Pancreas (tissue), 10 donors: ENCODE data around the gene SPRING1. TPM values are rescaled to one million over a fixed set of nuclear protein-coding genes. Genes with fewer than 3 reads are reported as not detected.

Source experiments
- ATAC-seq, 4 donors: fragments of 200-7000 bp; cut with Tn5 transposase; one replicate each; pipeline versions ENCODE4 v1.8.0 to v1.9.1; 2020; ENCODE audit warnings: mild to moderate bottlenecking in 4 of 4, moderate library complexity in 4 of 4
- DNase-seq, 6 donors: peaks; one replicate each; pipeline ENCODE4 v3.0.0-alpha.2; 2020
- FAIRE-seq: peaks from 2 replicates; lab custom pipeline; 2012; peaks lifted over from hg19 to GRCh38; lab: Jason Lieb, UNC
- H3K27ac ChIP-seq, 4 donors: fragments of 200-600 bp; sonication (generic); 1 replicate in 3 of 4; 2 replicates in 1 of 4; pipeline versions ENCODE4 v1.5.0 to v1.8.0; 2020
- H3K27me3 ChIP-seq, 4 donors: fragments of 200-600 bp; one replicate each; pipeline ENCODE4 v1.8.0; 2021
- H3K36me3 ChIP-seq, 3 donors: fragments of 200-600 bp; sonication (generic) in 1 of 3; one replicate each; pipeline versions ENCODE4 v1.5.0 to v1.8.0; 2020 to 2021
- H3K4me1 ChIP-seq, 3 donors: fragments of 200-600 bp; one replicate each; pipeline ENCODE4 v1.8.0; 2021
- H3K4me3 ChIP-seq, 4 donors: fragments of 200-600 bp; sonication (generic) in 2 of 4; one replicate each; pipeline versions ENCODE4 v1.5.0 to v1.8.0; 2020 to 2021
- H3K9me3 ChIP-seq, 4 donors: fragments of 200-600 bp; one replicate each; pipeline ENCODE4 v1.8.0; 2021
- WGBS, 2 donors: extraction: QIAGEN DNeasy Blood & Tissue Kit; methylation state at CpG; one replicate each; pipeline ENCODE4 v1.1.7; 2013; 5-methylcytosine and 5-hydroxymethylcytosine counted together
- intact Hi-C, 3 donors: fragments of 100-400 bp; cut with DNase I; formaldehyde crosslinking; loops; one replicate each; pipeline versions ENCODE4 v1.11.1 to v1.14.2; 2022
- polyA plus RNA-seq, 2 donors: library from polyadenylated mRNA; stranded (reverse); fragments of 200-250 nt; gene quantifications; one replicate each; pipeline ENCODE4 v1.2.3, GENCODE V29; 2013
- total RNA-seq, 6 donors: library from RNA; stranded (reverse); fragmentation: NEBNext Ultra II Directional in 4 of 6; extraction: Animal tissue kit (Norgen Biotek cat#: 25700) in 4 of 6; gene quantifications; one replicate each; pipeline versions ENCODE4 v1.2.1 to v1.2.4, GENCODE V29; 2021 to 2023
- TF ChIP-seq, protein P1 (sequence below), 4 donors: fragments of 200-600 bp; sonication (generic) in 3 of 4; IDR thresholded peaks; one replicate each; pipeline versions ENCODE4 v1.5.0 to v1.8.0; 2021; ENCODE audit warnings: antibody characterized with exemption in 4 of 4
- donor health status: healthy with polysubstance abuse.
- donor health status: DM: no; HTN: no; CAD: no; lungs with moderate emphysema.
- donor health status: DM: no; HTN: no; CAD: no.
- donor health status: control.
- donor health status: control.
- donor health status: Bipolar disorder and iron deficiency.
- donor health status: DM: yes; HTN: yes; CAD: no.
- donor health status: DM: no; HTN: no; CAD: no.
- donor health status: DM: no; HTN: no; CAD: no.
- donor health status: DM: yes; HTN: yes; CAD: no.

The SPRING1 gene
- total and polyA plus RNA-seq, 8 donors: 7.5 to 21.9 (median 10.5) TPM

DNA sequence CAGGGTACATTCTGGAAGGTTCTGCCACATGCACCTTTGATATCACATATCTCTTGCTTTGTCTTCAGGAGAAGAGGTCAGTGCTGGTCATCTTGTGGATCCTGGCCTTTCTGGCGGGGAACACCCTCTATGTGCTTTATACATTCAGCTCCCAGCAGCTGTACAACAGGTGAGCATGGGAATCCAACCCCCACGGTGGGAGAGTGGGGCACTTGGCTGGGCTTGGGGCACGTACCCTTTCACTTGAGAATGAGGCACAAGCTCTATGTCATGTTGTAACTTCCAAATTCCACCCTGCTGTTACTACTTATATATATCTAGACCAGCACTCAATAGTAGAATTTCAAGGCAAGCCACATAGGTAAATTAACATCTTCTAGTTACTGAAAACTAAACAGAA lies 28.9 kb upstream of the SPRING1 start:
- Histone ChIP-seq H3K9me3 (no peaks in the 10 kb centered on the region), H3K36me3 (no peaks in the 10 kb centered on the region), H3K4me1 (no peaks in the 10 kb centered on the region), H3K27ac (no peak overlapping the region), H3K4me3 (no peak overlapping the region), H3K27me3 (no peaks in the 10 kb centered on the region)
- TF ChIP-seq, protein P1, sequence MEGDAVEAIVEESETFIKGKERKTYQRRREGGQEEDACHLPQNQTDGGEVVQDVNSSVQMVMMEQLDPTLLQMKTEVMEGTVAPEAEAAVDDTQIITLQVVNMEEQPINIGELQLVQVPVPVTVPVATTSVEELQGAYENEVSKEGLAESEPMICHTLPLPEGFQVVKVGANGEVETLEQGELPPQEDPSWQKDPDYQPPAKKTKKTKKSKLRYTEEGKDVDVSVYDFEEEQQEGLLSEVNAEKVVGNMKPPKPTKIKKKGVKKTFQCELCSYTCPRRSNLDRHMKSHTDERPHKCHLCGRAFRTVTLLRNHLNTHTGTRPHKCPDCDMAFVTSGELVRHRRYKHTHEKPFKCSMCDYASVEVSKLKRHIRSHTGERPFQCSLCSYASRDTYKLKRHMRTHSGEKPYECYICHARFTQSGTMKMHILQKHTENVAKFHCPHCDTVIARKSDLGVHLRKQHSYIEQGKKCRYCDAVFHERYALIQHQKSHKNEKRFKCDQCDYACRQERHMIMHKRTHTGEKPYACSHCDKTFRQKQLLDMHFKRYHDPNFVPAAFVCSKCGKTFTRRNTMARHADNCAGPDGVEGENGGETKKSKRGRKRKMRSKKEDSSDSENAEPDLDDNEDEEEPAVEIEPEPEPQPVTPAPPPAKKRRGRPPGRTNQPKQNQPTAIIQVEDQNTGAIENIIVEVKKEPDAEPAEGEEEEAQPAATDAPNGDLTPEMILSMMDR (IDR thresholded peaks at IDR 0.05): no peak
- FAIRE-seq: no peak
- 87 to 93% methylated on average over 3 of the region's 3 CpGs for WGBS, 2 donors
- intact Hi-C loops: no loop called here
- DNase-seq: no peak
- ATAC-seq: no peak

GRCh38 chr12:116766285-116766684 lies 28.4 kb upstream of the SPRING1 start:
- H3K27ac ChIP-seq: no peak overlapping the region
- FAIRE-seq (no peak), DNase-seq (no peak), ATAC-seq (no peak)
- intact Hi-C loops: no loop called here
- H3K4me1 ChIP-seq: no peaks in the 10 kb centered on the region
- H3K36me3 ChIP-seq: no peaks in the 10 kb centered on the region
- TF ChIP-seq, protein P1 (IDR thresholded peaks at IDR 0.05): no peak
- 91 to 93% methylated on average over 3 of the region's 3 CpGs for WGBS, 2 donors
- no peak overlapping the region for H3K4me3 ChIP-seq
- H3K27me3 ChIP-seq: no peaks in the 10 kb centered on the region
- H3K9me3 ChIP-seq: no peaks in the 10 kb centered on the region

DNA sequence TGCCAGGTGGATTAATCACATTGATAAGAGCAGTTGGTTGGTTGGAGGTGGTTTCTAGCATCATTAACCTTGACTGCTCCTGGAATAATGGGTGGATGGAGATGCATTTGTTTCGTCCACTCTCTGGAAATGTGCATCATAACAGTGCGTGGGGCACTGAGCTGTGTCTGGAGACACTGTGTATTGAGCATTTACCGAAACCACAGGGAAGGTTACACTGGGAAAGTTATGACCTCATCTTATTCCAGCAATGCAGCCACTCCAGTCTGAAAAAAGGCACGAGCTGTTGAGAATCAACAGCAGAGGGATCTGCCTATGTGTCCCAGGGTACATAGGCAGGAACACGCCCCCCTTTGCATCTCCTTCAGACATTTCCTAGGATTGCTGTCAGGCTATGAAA lies 27.4 kb upstream of the SPRING1 start:
- DNase-seq: no peak
- no peak for ATAC-seq
- WGBS, 2 donors: 43 to 46% methylated on average over 5 of the region's 5 CpGs

GRCh38 chr12:116761499-116761898 lies 23.6 kb upstream of the SPRING1 start:
- 90 to 92% methylated on average over 4 of the region's 4 CpGs for WGBS, 2 donors
- Histone ChIP-seq H3K4me3 (no peak overlapping the region), H3K27me3 (no peaks in the 10 kb centered on the region), H3K27ac (no peak overlapping the region), H3K4me1 (no peaks in the 10 kb centered on the region), H3K9me3 (no peaks in the 10 kb centered on the region), H3K36me3 (no peaks in the 10 kb centered on the region)
- DNase-seq (no peak), FAIRE-seq (no peak), ATAC-seq (no peak)
- TF ChIP-seq, protein P1 (IDR thresholded peaks at IDR 0.05): no peak
- intact Hi-C loops: no loop called here

More for the DNA sequence above, 27.4 kb upstream of the SPRING1 start:
- Histone ChIP-seq H3K4me1 (no peaks in the 10 kb centered on the region), H3K9me3 (no peaks in the 10 kb centered on the region), H3K4me3 (no peak overlapping the region), H3K36me3 (no peaks in the 10 kb centered on the region), H3K27me3 (no peaks in the 10 kb centered on the region), H3K27ac (no peak overlapping the region)
- FAIRE-seq: no peak
- TF ChIP-seq, protein P1 (IDR thresholded peaks at IDR 0.05): no peak
- intact Hi-C loops: no loop called here

- TF ChIP-seq, protein P1 (IDR thresholded peaks at IDR 0.05): no peak
- Histone ChIP-seq H3K27ac (no peak overlapping the region), H3K4me3 (no peak overlapping the region), H3K9me3 (no peaks in the 10 kb centered on the region), H3K4me1 (no peaks in the 10 kb centered on the region), H3K36me3 (no peaks in the 10 kb centered on the region), H3K27me3 (no peaks in the 10 kb centered on the region)
- 82 to 92% methylated on average over 11 of the region's 11 CpGs for WGBS, 2 donors
- ATAC-seq: no peak
- no peak for FAIRE-seq
- intact Hi-C loops: no loop called here
- no peak for DNase-seq
Observed at GRCh38 chr12:116760622-116761020, 22.8 kb upstream of the SPRING1 start.
